HG03108 (cell line): Measurements from ENCODE around the gene TMCC2.
"Not testable (repeated sequence)": the region's sequence is repeated elsewhere in the genome, so short reads cannot be mapped to it uniquely, and the experiment has no call there.

Source experiments
- ATAC-seq: cut with Tn5 transposase; IDR thresholded peaks from one replicate; pipeline ENCODE4 v1.9.1; 2021; ENCODE audit warnings: moderate library complexity; ENCODE audit not compliant: unreplicated experiment

The TMCC2 gene, protein sequence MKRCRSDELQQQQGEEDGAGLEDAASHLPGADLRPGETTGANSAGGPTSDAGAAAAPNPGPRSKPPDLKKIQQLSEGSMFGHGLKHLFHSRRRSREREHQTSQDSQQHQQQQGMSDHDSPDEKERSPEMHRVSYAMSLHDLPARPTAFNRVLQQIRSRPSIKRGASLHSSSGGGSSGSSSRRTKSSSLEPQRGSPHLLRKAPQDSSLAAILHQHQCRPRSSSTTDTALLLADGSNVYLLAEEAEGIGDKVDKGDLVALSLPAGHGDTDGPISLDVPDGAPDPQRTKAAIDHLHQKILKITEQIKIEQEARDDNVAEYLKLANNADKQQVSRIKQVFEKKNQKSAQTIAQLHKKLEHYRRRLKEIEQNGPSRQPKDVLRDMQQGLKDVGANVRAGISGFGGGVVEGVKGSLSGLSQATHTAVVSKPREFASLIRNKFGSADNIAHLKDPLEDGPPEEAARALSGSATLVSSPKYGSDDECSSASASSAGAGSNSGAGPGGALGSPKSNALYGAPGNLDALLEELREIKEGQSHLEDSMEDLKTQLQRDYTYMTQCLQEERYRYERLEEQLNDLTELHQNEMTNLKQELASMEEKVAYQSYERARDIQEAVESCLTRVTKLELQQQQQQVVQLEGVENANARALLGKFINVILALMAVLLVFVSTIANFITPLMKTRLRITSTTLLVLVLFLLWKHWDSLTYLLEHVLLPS

DNA sequence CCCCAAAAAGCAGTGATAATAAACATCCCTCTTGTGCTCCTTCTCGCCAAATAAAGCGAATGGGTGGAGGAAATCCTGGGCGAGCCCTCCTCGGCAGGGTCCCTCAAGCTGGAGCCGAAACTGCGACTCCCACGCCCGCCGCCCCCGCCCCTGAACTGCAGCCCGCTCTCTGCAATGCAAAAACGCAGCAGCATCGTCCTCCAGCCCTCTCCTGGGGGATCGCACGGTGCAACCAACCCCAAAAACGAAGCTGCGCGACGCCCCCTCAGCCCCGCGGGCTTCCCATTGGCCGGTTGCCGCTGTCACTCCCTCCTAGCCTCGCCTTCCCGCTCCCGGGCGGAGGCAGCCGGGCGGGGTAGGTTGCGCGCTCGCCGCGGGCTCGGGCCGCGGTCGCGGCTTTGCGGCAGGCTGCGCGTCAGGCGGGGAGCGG is at the start of gene TMCC2:
TSS of gene TMCC2 (plus strand) at position 363 of the 430 bp plus-strand sequence. CDS start 619 bp downstream, outside the sequence.
- ATAC-seq, result peak; percentile 82

DNA sequence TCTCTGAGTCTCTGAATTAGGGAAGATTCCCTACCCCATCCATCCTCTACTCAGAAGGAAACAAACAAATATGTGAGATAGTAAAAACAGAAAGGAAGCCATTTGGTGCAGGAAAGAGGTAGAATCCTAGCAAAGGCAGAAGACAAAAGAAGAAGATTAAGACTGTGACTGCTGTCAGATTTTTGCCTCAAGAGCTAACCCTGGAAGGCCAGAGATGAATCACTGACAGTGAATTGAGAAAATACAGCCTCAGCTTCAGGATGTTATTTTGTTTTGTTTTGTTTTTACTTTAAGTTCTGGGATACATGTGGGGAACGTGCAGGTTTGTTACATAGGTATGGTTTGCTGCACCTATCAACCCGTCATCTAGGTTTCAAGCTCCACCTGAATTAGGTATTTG is 47.9 kb upstream of the TMCC2 start:
- no peak for ATAC-seq

DNA sequence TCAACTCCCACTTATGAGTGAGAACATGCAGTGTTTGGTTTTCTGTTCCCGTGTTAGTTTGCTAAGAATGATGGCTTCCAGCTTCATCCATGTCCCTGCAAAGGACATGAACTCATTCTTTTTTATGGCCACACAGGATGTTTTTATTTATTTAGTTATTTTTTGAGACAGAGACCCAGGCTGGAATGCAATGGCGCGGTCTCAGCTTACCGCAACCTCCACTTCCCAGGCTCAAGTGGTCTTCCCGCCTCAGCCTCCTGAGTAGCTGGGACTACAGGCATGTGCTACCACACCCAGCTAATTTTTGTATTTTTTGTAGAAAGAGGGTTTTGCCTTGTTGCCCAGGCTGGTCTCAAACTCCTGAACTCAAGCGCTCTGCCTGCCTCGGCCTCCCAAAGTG is 47.4 kb upstream of the TMCC2 start:
- not testable (repeated sequence) for ATAC-seq

DNA sequence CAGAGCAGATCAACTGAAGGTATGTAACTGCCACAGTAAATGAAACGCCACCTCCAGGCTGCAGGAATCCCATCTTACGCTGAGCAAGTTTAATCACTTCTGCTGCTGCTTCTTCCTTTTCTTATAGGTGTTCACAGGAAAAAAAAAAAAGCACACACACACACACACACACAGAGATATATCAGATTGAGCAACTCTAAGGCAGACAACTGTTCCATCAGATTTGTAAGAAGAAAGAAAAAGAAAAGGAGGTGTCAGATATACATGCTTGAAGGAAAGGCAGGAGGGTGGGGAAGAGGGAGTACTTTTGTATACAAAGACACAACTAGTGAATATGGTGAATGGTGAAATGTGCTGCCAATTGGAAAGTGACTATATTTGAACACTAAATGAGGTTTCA is 44.8 kb upstream of the TMCC2 start:
- no peak for ATAC-seq

DNA sequence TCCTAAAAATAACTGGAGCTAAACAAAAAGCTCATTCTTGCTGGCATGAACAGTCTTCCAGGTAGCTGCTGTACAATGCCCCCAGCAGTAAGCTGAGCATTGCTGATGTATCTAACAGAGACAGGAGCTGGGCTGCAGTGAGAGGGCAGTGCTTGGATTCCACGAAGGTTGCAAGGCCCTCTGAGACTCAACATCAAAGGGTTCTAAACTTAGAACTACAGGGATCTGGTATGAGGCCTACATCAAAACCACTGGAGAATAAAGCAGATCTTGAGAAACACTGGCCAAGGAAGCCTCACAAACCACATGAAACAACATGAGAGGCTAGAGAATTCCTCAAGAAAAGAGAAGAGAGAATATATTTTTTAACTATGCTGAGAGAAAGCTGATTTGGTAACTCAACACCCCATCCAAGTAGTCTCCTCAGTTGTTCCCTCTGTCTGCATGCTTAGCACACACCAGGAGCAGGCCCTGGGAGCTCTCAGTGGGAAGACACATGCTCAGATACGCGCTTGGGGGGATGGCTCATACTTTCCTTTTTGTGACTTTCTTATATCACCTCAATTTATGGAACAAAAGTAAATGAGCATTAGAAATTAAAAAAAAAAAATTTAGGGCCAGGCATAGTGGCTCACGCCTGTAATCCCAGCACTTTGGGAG is 43.9 kb upstream of the TMCC2 start:
- ATAC-seq, result no peak

- no peak for ATAC-seq
These were observed 41.6 kb upstream of the TMCC2 start for GRCh38 chr1:205186191-205186590.

DNA sequence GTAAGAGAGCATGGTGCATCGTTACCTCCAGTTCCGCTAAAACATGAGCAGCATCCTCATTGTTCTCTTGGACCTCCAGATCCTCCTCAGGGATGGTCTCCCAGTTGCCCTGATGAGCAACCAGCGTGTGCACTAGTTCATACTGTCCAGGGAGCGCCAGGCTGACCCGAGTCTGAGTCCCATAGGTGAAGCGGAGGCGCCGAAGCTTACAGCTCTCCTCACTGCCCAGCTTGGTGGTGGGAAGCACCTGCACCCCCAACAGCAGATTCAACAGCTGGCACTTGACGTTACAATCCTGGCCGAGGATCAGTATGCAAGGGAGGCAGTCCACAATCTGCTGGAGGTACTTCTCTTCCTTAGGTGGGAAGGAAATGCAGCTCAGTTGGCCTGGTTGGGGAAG is 40.3 kb upstream of the TMCC2 start:
- ATAC-seq, result no peak

- ATAC-seq, result no peak
These were observed 39.6 kb upstream of the TMCC2 start for GRCh38 chr1:205188098-205188497.

- ATAC-seq, result no peak
These were observed 39.1 kb upstream of the TMCC2 start for GRCh38 chr1:205188596-205188995.

DNA sequence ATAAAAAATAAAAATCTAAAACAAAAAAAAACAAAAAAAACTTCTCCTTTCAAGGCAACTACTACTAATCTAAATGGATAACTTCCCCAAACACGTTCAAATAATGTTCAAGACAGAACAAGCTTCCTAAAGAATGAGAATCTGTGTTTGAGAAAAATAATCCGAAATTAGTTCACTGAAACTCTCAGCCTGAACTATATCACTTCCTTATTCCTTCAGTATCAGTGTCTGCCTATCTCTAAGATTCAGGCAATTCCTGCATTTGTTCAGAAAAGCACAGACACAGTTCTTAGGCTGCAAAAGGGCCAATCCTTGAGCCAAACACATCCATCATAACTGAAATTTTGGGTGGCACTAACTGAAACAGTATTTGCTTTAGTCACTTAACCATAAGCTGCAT is 38.6 kb upstream of the TMCC2 start:
- no peak for ATAC-seq

GRCh38 chr1:205190845-205191577 is 36.7 kb upstream of the TMCC2 start:
- no peak for ATAC-seq

GRCh38 chr1:205191622-205192021 is 36.1 kb upstream of the TMCC2 start:
- no peak for ATAC-seq

DNA sequence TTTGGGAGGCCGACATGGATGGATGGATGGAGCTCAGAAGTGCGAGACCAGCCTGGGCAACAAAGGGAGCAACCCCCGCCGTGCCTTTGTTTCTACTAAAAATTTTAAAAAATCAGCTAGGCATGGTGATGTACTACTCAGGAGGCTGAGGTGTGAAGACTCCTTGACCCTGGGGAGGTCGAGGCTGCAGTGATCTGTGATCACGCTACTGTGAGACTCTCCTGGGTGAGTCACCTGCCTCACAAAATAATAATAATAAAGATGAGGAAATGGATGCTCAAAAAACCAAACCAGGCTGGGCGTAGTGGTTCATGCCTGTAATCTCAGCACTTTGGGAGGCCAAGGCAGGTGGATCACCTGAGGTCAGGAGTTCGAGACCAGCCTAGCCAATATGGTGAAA is 35.5 kb upstream of the TMCC2 start:
- ATAC-seq, result no peak

- no peak for ATAC-seq
These were observed 28.4 kb upstream of the TMCC2 start for GRCh38 chr1:205199090-205199930.

GRCh38 chr1:205199931-205200299 is 27.8 kb upstream of the TMCC2 start:
- no peak for ATAC-seq

DNA sequence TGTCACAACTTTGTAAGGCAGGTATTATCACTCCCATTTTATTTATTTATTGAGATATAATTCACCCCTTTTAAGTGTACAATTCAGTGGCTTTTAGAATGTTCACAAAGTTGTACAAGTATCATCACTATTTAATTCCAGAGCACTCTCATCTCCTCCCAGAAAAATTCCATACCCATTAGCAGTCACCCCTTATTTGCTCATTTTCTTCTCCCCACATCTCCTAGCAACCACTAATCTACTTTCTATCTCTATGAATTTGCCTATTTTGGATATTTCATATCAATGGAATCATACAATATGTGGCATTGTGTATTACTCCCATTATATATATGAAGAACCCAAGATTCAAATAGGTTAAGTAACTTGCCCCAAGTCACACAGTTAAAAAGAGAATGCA is 23.2 kb upstream of the TMCC2 start:
- ATAC-seq, result no peak

DNA sequence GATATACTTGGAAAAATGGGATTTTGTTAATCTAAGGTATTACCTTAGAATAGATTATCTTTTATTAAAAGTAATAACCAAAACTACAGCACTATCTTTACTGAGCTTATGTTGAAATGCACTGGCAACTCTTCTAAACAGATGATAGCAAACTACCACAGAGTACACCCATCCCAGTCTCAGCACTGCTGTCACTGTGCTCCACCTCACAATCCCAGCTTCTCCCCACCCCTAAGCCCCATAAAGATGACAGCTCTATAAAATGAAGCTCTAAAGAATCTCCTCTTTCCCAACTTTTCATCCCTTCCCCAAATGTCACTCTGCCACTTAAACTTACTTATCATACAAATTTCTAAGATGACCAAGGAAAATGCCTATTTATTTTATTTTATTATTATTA is 22.7 kb upstream of the TMCC2 start:
- ATAC-seq, result no peak

GRCh38 chr1:205208811-205209210 is 18.9 kb upstream of the TMCC2 start:
- no peak for ATAC-seq

- no peak for ATAC-seq
These were observed 17.0 kb upstream of the TMCC2 start for GRCh38 chr1:205210756-205211168.

GRCh38 chr1:205211169-205211838 is 16.4 kb upstream of the TMCC2 start, which contains the start of gene DSTYK:
TSS of gene DSTYK (minus strand) at chr1:205211702. CDS start at chr1:205211535, 167 bp downstream.
- ATAC-seq, result peak; percentile 81
